GM21360 (cell line): Measurements from ENCODE around the gene PGF.

Experiments
- ATAC-seq: cut with Tn5 transposase; IDR thresholded peaks from one replicate; pipeline ENCODE4 v1.9.1; 2021; ENCODE audit warnings: mild to moderate bottlenecking, moderate library complexity; ENCODE audit not compliant: unreplicated experiment

PGF gene

GRCh38 chr14:74959596-74960180, 4.3 kb upstream of the PGF start:
- no peak for ATAC-seq

DNA sequence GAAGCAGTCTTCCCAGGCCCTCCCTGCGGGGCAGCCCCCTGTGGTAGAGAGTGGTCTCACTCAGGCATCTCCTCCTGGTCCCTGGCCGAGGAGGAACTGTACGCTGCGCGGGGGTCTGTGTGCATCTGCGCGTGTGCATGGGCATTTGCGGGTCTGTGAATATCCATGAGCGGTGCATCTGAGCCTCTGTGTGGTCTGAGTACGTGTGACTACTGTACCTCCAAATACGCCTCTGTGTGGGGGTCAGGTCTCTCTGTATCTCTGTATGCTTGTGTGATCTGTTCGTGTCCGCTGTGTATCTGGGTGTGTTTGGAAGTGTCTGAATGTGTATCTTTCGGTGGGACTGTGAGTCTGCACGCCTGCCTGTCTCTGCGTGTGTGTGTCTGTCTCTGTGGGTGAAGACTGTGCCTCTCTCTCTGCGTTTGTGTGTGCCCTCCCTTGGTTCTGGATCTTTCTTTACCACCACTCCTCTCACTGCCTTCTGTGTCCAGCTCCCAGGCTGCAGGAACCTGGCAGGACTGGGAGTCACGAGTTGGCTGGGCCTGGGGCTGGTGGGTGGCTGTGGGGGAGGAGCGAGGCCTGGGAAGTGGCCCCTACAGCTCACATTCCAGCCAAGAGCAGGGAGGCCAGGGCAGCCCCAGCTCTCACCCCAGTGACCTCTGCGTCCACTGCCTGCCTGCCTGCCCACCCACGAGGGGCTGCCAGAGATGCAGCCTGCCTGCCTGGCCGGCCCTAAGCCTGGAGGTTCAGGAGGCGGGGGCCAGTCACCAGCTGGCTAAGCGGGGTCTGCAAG, 1.1 kb upstream of the PGF start:
- ATAC-seq: no peak

DNA sequence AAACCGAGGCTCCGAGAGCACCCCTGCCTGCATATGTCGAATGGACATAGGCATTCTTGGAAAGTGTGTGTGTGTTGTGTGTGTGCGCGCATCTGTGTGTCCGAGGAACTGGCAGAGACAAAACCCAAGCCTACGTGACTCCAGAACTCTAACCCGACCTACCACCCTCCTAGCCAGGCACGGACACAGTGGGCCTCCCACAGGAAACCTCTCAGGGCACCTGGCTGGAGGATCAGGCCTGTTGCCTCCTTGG, 556 bp upstream of the PGF start:
- ATAC-seq: no peak

- no peak for ATAC-seq
These were observed 509 bp downstream of the PGF start for GRCh38 chr14:74954947-74955228.

GRCh38 chr14:74954232-74954946, 1.0 kb downstream of the PGF start:
- no peak for ATAC-seq

GRCh38 chr14:74953686-74954085, 1.7 kb downstream of the PGF start:
- no peak for ATAC-seq

- ATAC-seq: no peak
These were observed 2.5 kb downstream of the PGF start for GRCh38 chr14:74952697-74953484.

GRCh38 chr14:74952180-74952665, 3.2 kb downstream of the PGF start:
- no peak for ATAC-seq

- ATAC-seq: no peak
These were observed 3.8 kb downstream of the PGF start for GRCh38 chr14:74951443-74952179.

DNA sequence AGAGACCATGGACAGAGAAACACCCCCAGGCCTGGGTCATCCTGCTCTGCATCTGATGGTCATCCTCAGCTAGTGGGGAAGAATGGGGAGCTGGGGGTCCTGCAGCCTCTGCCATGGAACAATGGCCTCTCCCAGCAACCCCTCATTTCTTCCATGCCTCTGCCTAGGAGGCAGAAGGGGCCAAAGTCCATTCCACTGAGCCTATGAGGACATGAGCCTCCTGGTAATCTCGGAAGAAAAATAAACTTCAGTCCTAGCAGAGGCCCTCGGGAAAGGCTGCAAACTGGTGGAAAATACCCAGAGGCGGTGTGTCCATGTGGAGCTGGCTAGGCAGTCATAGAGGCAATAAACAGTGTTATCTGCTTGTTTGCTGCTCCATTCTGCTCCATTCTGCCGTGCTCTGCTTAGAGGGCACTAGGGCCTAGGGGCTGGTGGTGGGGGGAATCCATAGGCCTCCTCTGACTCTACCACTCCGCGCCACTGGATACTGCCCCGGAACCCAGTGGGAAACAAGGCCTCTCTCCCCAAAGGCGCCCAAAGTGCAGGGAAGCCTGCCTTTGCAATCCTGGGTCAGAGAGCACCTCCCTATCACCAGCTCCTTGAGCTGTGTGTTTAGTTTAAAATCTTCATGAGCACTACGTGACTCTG, 4.5 kb downstream of the PGF start:
- ATAC-seq: no peak

GRCh38 chr14:74949859-74950573, 5.4 kb downstream of the PGF start:
- ATAC-seq: no peak

DNA sequence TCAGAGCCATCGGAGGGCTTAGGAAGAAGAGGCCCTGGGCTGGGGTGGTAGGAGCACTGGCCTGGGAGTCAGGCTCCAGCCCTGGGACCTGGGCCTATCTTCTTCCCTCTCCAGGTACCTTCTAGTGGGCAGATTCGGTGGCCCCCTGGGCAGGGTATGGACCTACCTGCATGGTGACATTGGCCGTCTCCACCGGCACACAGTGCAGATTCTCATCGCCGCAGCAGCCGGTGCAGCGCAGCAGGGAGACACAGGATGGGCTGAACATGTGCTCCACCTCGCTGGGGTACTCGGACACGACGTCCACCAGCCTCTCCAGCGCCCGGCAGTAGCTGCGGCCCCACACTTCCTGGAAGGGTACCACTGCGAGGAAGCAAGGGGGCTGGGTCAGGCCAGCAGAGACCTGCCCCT, 6.2 kb downstream of the PGF start:
- ATAC-seq: no peak

GRCh38 chr14:74948228-74949175, 6.9 kb downstream of the PGF start:
- ATAC-seq: no peak

GRCh38 chr14:74947353-74948227, 7.8 kb downstream of the PGF start:
- no peak for ATAC-seq

- ATAC-seq: no peak
These were observed 8.6 kb downstream of the PGF start for GRCh38 chr14:74946659-74947281.

GRCh38 chr14:74945852-74946658, 9.3 kb downstream of the PGF start:
- no peak for ATAC-seq
